Thyroid gland (tissue), 4 donors: ENCODE measurements around the gene GRB7. TPM values are rescaled to one million over a fixed set of nuclear protein-coding genes. Genes with fewer than 3 reads are reported as not detected.

ENCODE experiments used
- DNase-seq, 2 donors: peaks; one replicate each; pipeline ENCODE4 v3.0.0-alpha.2; 2019
- H3K27ac ChIP-seq, 3 donors: fragments of 200-600 bp; sonication (generic); 1 replicate in 2 of 3; 2 replicates in 1 of 3; pipeline ENCODE4 v1.5.1; 2016 to 2019; ENCODE audit warnings: mild to moderate bottlenecking in 1 of 3, moderate library complexity in 1 of 3
- H3K27me3 ChIP-seq: fragments of 200-600 bp; sonication (generic); one replicate; pipeline ENCODE4 v1.5.1; 2019
- H3K36me3 ChIP-seq, 2 donors: fragments of 200-600 bp; sonication (generic); one replicate each; pipeline ENCODE4 v1.5.1; 2016 to 2019
- H3K4me1 ChIP-seq, 2 donors: fragments of 200-600 bp; sonication (generic); one replicate each; pipeline ENCODE4 v1.5.1; 2017 to 2019
- H3K4me3 ChIP-seq, 3 donors: fragments of 200-600 bp; sonication (generic); replicated peaks in 1 of 3; 1 replicate in 2 of 3; 2 replicates in 1 of 3; pipeline ENCODE4 v1.5.1; 2016; ENCODE audit warnings: mild to moderate bottlenecking in 1 of 3
- H3K9me3 ChIP-seq: fragments of 200-600 bp; sonication (generic); one replicate; pipeline ENCODE4 v1.5.1; 2017
- CTCF ChIP-seq, 6 experiments: fragments of 200-600 bp in 3 of 6; fragments of 450-650 bp in 3 of 6; sonication (generic) in 3 of 6; IDR thresholded peaks; one replicate each; pipeline ENCODE4 v1.5.1; 2016 to 2019; ENCODE audit warnings: antibody characterized with exemption in 6 of 6, mild to moderate bottlenecking in 2 of 6, inconsistent platforms in 1 of 6, moderate library complexity in 1 of 6
- POLR2A ChIP-seq, 2 donors: fragments of 450-650 bp; IDR thresholded peaks; one replicate each; pipeline ENCODE4 v1.6.1; 2017; ENCODE audit warnings: antibody characterized with exemption in 2 of 2, mild to moderate bottlenecking in 2 of 2, moderate library complexity in 1 of 2
- WGBS, 2 donors: methylation state at CpG; one replicate each; pipeline ENCODE4 v1.1.5; 2017; 5-methylcytosine and 5-hydroxymethylcytosine counted together
- intact Hi-C: fragments of 100-400 bp; cut with DNase I; formaldehyde crosslinking; loops from one replicate; pipeline ENCODE4 v1.15.1; 2023
- total RNA-seq, 4 donors: library from RNA; depleted of rRNA; stranded (reverse); fragments of >200 nt; gene quantifications; one replicate each; pipeline ENCODE4 v1.2.3, GENCODE V29; 2016

The GRB7 gene
- total RNA-seq, 4 donors from 2014 or later: 7.1 to 14.0 (median 8.7) TPM

DNA sequence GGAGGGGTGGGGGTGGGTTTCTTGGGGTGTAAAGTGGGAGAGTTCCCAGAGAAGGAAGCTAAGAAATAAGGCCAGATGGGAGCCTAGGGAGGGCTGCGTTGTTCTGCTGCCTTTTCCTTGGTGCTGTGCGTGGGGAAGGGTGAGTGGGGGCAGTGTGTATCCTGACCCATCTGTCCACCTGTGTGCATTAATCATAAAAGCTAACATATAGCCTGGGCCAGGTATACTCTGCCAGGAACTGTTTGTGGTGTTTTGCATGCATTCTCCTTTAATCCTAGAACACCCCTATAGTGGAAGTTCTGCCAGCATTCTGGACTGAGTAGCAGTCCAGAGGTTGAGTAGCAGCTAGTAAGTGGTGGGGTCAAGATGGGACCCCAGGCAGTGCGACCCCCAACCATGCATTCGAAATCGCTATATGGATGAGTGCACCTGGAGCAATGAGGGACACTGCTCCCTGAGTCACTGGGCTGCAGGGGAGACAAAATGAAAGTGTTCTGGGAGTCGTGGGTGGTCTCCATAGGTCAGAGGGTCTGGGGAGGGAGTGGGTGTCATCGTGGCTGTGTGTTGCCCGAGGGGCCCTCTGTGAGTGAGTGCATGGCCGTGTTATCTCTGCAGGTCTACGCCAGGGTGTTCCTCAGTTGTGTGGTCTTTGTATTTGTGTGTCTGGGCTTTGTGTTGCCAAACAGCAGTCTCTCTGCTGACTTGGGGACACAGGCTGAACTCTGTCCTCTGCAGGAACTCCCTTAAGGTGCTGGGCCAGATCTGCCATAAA is 36.5 kb upstream of the GRB7 start:
- H3K27ac ChIP-seq: peak overlapping the region; percentile 90 to 97 (median 92)
- TF ChIP-seq CTCF (IDR thresholded peaks at IDR 0.05) (no peak), POLR2A (IDR thresholded peaks at IDR 0.05) (no peak)
- no peaks in the 10 kb centered on the region for H3K27me3 ChIP-seq
- no peaks in the 10 kb centered on the region for H3K9me3 ChIP-seq
- 13 to 23% methylated on average over 10 of the region's 10 CpGs for WGBS, 2 donors
- no peaks in the 10 kb centered on the region for H3K36me3 ChIP-seq
- peak overlapping the region; percentile 13 to 91 (median 70) for H3K4me3 ChIP-seq
- intact Hi-C loops: no loop called here
- H3K4me1 ChIP-seq: peaks cover 47 to 55% of the 10 kb centered on the region in 2 donors
- no peak for DNase-seq

- Histone ChIP-seq H3K27ac (peak overlapping the region in 2 of 3 donors; percentile 90 to 97), H3K9me3 (no peaks in the 10 kb centered on the region), H3K4me3 (peak overlapping the region in 1 of 3 donors; percentile 91), H3K4me1 (peaks cover 55 to 62% of the 10 kb centered on the region in 2 donors), H3K36me3 (no peaks in the 10 kb centered on the region), H3K27me3 (no peaks in the 10 kb centered on the region)
- intact Hi-C loops: no loop called here
- WGBS, 2 donors: 67 to 79% methylated on average over 4 of the region's 4 CpGs
- no peak for DNase-seq
- TF ChIP-seq CTCF (IDR thresholded peaks at IDR 0.05) (no peak), POLR2A (IDR thresholded peaks at IDR 0.05) (no peak)
Measured at GRCh38 chr17:39701784-39702422, 35.8 kb upstream of the GRB7 start.

- peaks cover under 1 to 4% of the 10 kb centered on the region in 2 donors for H3K36me3 ChIP-seq
- peaks cover 61 to 73% of the 10 kb centered on the region in 2 donors for H3K4me1 ChIP-seq
- no peaks in the 10 kb centered on the region for H3K9me3 ChIP-seq
- H3K27ac ChIP-seq: peak overlapping the region; percentile 72 to 97 (median 90)
- H3K4me3 ChIP-seq: no peak overlapping the region
- H3K27me3 ChIP-seq: no peaks in the 10 kb centered on the region
- DNase-seq: peak; percentile 57 to 59
- no peak for TF ChIP-seq CTCF (IDR thresholded peaks at IDR 0.05)
- peak in 1 of 2 donors; percentile 39 for TF ChIP-seq POLR2A (IDR thresholded peaks at IDR 0.05)
- 38 to 43% methylated on average over 9 to 11 of the region's 12 CpGs for WGBS, 2 donors
- intact Hi-C loops: no loop called here
Measured at GRCh38 chr17:39702901-39703893, 34.5 kb upstream of the GRB7 start.

DNA sequence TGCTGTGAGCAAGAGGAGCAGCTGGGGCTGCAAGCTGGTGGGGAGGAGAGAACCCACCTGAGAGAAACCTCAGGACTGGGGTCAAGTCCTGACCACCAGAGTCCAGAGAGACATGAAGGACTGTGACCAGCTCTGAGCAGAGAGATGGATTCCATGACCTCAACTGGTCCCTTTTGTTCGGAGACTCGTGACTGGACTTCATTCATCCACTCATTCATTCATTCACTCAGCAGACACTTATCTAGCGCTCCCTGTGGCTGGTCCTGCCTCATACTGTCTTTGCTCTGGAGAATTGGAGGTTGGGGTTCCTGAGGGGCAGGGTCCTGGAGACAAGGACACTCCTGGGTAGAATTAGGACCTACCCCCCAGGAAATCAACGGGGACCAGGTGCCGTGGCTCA is 33.8 kb upstream of the GRB7 start:
- Histone ChIP-seq H3K4me3 (no peak overlapping the region), H3K9me3 (no peaks in the 10 kb centered on the region), H3K36me3 (peaks cover 7 to 11% of the 10 kb centered on the region in 2 donors), H3K27ac (peak overlapping the region; percentile 72 to 97 (median 90)), H3K27me3 (no peaks in the 10 kb centered on the region), H3K4me1 (peaks cover 61 to 73% of the 10 kb centered on the region in 2 donors)
- TF ChIP-seq CTCF (IDR thresholded peaks at IDR 0.05) (no peak), POLR2A (IDR thresholded peaks at IDR 0.05) (no peak)
- intact Hi-C loops: no loop called here
- WGBS, 2 donors: 86 to 95% methylated on average over 5 of the region's 5 CpGs
- no peak for DNase-seq
